Activated CD8-positive, alpha-beta T cell treated with anti-CD3 and anti-CD28 coated beads, Interleukin-2, amount 10 ng/mL, durations not matched to agents 7 days and 5 days (primary cell): Measurements from ENCODE around the gene PLPPR3. TPM values are rescaled to one million over a fixed set of nuclear protein-coding genes. Genes with fewer than 3 reads are reported as not detected.
"Not testable (repeated sequence)": the region's sequence is repeated elsewhere in the genome, so short reads cannot be mapped to it uniquely, and the experiment has no call there.

ENCODE experiments used
- ATAC-seq: fragments of 150-1000 bp; cut with Tn5 transposase; one replicate; pipeline ENCODE4 v1.10.0; 2021; ENCODE audit warnings: moderate library complexity
- CTCF ChIA-PET: fragments of 350-600 bp; sonication (Branson Sonifier 250); formaldehyde crosslinking; loops from one replicate; lab custom pipeline; 2021; ENCODE audit warnings: antibody characterized with exemption; lab: Charles Lee
- POLR2A ChIA-PET: fragments of 350-600 bp; sonication (Branson Sonifier 250); formaldehyde crosslinking; loops from one replicate; lab custom pipeline; 2021; ENCODE audit warnings: antibody characterized with exemption; lab: Charles Lee
- DNase-seq: peaks from one replicate; pipeline ENCODE4 v3.0.0-alpha.2; 2020
- H3K27ac Mint-ChIP-seq: one replicate; pipeline ENCODE4 v1.8.0; 2021; ENCODE audit warnings: mild to moderate bottlenecking, mixed read lengths
- H3K27me3 Mint-ChIP-seq: one replicate; pipeline ENCODE4 v1.8.0; 2021; ENCODE audit warnings: low read depth, mixed read lengths
- H3K36me3 Mint-ChIP-seq: one replicate; pipeline ENCODE4 v1.8.0; 2021; ENCODE audit warnings: low read depth, mixed read lengths
- H3K4me1 Mint-ChIP-seq: one replicate; pipeline ENCODE4 v1.8.0; 2021; ENCODE audit warnings: low read depth, mixed read lengths
- H3K4me3 Mint-ChIP-seq: one replicate; pipeline ENCODE4 v1.8.0; 2021; ENCODE audit warnings: mild to moderate bottlenecking, mixed read lengths
- H3K9me3 Mint-ChIP-seq: one replicate; pipeline ENCODE4 v1.8.0; 2022; ENCODE audit warnings: mixed read lengths; ENCODE audit not compliant: insufficient read depth
- total RNA-seq, 2 experiments: library from RNA; stranded (reverse); gene quantifications; one replicate each; pipeline ENCODE4 v1.2.3, GENCODE V29; 2021

The PLPPR3 gene
- total RNA-seq, 2 experiments from 2014 or later, result not detected

DNA sequence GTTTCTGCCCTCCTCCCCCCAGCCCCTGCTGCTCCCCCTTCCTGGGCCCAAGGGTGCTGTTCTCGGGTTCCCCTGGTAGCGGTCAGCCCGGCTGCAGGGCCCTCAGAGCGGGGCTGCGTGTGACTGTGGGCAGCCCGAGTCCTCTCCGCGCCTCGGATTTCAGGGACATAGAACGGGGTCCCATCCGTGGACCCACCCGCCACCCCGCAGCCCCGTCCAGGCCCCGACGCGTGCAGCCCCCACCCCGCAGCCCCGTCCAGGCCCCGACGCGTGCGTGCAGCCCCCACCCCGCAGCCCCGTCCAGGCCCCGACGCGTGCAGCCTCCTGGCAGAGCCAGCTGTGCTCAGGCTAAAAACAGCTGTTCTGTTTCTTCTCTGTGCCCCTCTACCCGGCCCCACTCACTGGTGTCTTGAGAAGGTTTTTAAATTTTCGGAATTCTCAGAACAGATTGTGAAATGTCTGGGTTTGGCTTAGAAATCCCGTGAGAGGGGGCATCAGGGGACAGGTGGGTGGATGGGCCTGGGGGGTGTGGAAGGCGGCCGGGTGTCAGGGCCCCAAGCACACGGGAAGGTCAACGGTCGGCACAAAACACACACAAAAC lies 13.6 kb upstream of the PLPPR3 start:
- Mint-ChIP-seq H3K36me3 (no peaks in the 10 kb centered on the region), H3K4me1 (no peaks in the 10 kb centered on the region), H3K27me3 (peaks cover 3% of the 10 kb centered on the region), H3K4me3 (no peak overlapping the region), H3K27ac (no peak overlapping the region), H3K9me3 (no peaks in the 10 kb centered on the region)
- ChIA-PET POLR2A (no interaction called here), CTCF (no interaction called here)
- no peak for ATAC-seq
- DNase-seq, result no peak

DNA sequence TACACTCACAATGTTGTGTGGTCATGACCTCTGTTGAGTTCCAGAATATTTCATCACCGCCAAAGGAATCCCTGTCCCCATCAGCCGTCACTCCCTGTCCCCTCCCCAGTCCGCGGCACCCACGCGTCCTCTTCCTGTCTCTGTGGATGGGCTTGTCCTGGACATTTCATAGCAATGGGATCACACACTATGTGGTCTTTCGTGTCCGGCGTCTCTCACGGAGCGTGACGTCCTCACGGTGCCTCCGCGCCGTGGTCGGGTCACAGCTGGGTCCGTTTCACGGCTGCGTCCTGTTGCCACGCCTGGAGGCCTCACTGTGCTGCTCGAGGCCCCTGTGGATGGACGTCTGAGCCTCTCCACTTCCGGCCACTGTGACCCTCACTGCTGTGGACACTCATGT lies 12.5 kb upstream of the PLPPR3 start:
- H3K27ac Mint-ChIP-seq, result no peak overlapping the region
- no peaks in the 10 kb centered on the region for H3K36me3 Mint-ChIP-seq
- no peaks in the 10 kb centered on the region for H3K9me3 Mint-ChIP-seq
- CTCF ChIA-PET, result no interaction called here
- no peak overlapping the region for H3K4me3 Mint-ChIP-seq
- peaks cover 3% of the 10 kb centered on the region for H3K27me3 Mint-ChIP-seq
- POLR2A ChIA-PET, result no interaction called here
- no peak for ATAC-seq
- H3K4me1 Mint-ChIP-seq, result no peaks in the 10 kb centered on the region
- DNase-seq, result no peak

DNA sequence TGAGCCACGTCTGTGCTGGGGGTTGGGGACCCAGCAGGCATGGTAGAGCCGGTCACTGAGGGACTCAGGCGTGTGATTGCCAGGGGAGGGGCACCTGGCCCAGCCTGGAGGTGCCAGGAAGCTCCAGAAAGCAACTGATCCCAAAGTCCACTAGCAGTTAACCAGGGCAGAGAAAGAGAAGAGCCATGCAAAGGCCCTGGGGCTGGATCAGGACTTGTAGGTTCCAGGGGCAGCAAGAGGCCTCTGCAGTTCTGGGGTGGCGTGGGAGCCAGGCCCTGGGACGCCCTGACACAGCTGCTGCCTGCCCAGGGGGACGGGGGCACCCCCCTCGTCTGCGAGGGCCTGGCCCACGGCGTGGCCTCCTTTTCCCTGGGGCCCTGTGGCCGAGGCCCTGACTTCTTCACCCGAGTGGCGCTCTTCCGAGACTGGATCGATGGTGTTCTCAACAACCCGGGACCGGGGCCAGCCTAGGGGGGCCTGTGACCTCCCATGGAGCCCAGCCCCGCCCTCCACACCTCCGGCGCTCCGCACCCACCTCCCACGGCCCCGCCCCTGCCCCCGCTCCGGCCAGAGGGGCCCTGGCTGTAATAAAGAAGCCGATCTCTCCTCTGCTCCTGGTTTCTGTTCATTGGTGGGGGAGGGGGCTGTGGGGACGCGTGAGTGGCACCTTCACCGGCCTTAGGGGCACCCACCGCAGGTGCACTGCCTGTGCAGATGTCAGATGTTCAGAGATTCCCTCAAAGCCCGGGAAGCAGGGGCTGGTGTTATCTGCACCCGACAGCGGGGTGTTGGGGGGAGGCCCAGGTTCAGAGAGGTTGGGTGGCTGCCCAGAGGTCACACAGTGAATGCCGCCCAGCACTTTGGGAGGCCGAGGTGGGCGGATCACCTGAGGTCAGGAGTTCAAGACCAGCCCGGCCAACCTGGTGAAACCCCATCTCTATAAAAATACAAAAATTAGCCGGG lies 9.9 kb upstream of the PLPPR3 start:
- no peak for ATAC-seq

GRCh38 chr19:829129-829758 lies 7.5 kb upstream of the PLPPR3 start:
- POLR2A ChIA-PET, result no interaction called here
- no peak for DNase-seq
- Mint-ChIP-seq H3K4me3 (no peak overlapping the region), H3K27me3 (no peaks in the 10 kb centered on the region), H3K36me3 (no peaks in the 10 kb centered on the region), H3K27ac (no peak overlapping the region), H3K9me3 (no peaks in the 10 kb centered on the region), H3K4me1 (no peaks in the 10 kb centered on the region)
- no peak for ATAC-seq
- CTCF ChIA-PET, result no interaction called here

More for the DNA sequence above, 9.9 kb upstream of the PLPPR3 start:
- Mint-ChIP-seq H3K27me3 (peaks cover 3% of the 10 kb centered on the region), H3K27ac (no peak overlapping the region), H3K36me3 (no peaks in the 10 kb centered on the region), H3K9me3 (no peaks in the 10 kb centered on the region), H3K4me1 (no peaks in the 10 kb centered on the region), H3K4me3 (no peak overlapping the region)
- CTCF ChIA-PET, result no interaction called here
- DNase-seq, result no peak
- POLR2A ChIA-PET, result no interaction called here

DNA sequence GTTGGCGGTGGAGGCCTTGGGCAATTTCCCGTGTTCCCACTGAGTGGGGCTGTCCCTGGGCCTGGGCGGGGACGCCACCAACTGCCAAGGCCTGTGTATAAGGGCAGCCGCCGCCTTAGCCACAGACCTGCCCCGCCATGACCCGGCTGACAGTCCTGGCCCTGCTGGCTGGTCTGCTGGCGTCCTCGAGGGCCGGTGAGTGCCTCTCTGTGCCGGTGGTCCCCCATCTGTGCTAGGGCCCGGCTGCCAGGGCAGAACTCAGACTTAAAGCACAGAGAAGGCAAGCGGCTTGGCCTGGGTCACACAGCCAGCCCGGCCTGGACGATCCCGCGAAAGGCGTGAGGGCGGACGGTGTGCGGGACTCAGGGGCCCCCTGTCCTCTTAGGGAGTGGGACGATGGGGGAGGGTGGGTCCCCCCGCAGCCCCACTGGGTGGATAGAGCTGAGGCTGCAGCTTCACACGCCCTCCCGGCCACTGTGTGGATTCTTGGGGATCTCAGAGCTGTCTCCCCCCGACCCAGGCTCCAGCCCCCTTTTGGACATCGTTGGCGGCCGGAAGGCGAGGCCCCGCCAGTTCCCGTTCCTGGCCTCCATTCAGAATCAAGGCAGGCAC lies 6.1 kb upstream of the PLPPR3 start, which contains the start of gene AZU1:
AZU1 (plus strand) TSS at position 128 of the 612 bp plus-strand sequence; CDS start at position 138, 10 bp downstream.
- no peak within 1 kb of the TSS for H3K27ac Mint-ChIP-seq
- no peaks in the 10 kb centered on the region for H3K36me3 Mint-ChIP-seq
- POLR2A ChIA-PET, result no interaction called here
- DNase-seq (no peak), ATAC-seq (no peak)
- H3K4me3 Mint-ChIP-seq, result no peak within 1 kb of the TSS
- no peaks in the 10 kb centered on the region for H3K4me1 Mint-ChIP-seq
- CTCF ChIA-PET, result no interaction called here
- peaks cover 6% of the 10 kb centered on the region for H3K27me3 Mint-ChIP-seq
- no peaks in the 10 kb centered on the region for H3K9me3 Mint-ChIP-seq

GRCh38 chr19:827314-827709 lies 5.6 kb upstream of the PLPPR3 start:
- DNase-seq (no peak), ATAC-seq (no peak)
- Mint-ChIP-seq H3K4me1 (no peaks in the 10 kb centered on the region), H3K4me3 (no peak overlapping the region), H3K9me3 (no peaks in the 10 kb centered on the region), H3K27me3 (peaks cover 9% of the 10 kb centered on the region), H3K27ac (no peak overlapping the region), H3K36me3 (no peaks in the 10 kb centered on the region)
- ChIA-PET POLR2A (no interaction called here), CTCF (no interaction called here)

DNA sequence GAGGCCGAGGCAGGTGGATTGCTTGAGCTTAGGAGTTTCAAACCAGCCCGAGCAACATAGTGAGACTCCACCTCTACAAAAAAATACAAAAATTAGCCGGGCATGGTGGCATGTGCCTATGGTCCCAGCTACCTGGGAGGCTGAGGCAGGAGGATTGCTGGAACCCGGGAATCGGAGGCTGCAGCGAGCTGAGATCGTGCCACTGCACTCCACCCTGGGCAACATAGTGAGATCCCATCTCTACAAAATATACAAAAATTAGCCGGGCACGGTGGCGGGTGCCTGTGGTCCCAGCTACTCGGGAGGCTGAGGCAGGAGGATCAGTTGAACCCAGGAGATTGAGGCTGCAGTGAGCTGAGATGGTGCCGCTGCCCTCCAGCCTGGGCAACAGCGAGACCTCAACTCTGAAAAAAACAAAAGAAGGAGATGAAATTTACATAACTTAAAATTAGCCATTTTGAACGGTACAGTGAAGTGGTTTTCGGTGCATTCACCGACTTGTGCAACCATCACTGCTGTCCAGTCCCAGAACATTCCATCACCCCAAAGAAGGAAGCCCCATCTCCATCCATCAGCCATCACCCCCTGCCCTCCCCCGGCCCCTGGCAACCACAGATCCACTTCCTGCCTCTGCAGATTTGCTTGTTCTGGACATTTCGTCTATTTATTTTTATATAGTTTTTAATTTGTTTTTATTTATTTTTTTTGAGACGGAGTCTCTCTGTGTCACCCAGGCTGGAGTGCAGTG lies 4.3 kb upstream of the PLPPR3 start:
- peaks cover 9% of the 10 kb centered on the region for H3K27me3 Mint-ChIP-seq
- H3K4me1 Mint-ChIP-seq, result no peaks in the 10 kb centered on the region
- ChIA-PET POLR2A (no interaction called here), CTCF (no interaction called here)
- no peak overlapping the region for H3K4me3 Mint-ChIP-seq
- DNase-seq, result no peak
- ATAC-seq, result no peak
- H3K36me3 Mint-ChIP-seq, result no peaks in the 10 kb centered on the region
- no peak overlapping the region for H3K27ac Mint-ChIP-seq
- no peaks in the 10 kb centered on the region for H3K9me3 Mint-ChIP-seq

- Mint-ChIP-seq H3K27me3 (peaks cover 11% of the 10 kb centered on the region), H3K4me3 (no peak overlapping the region), H3K36me3 (no peaks in the 10 kb centered on the region), H3K27ac (no peak overlapping the region), H3K9me3 (no peaks in the 10 kb centered on the region), H3K4me1 (no peaks in the 10 kb centered on the region)
- ATAC-seq, result no peak
- POLR2A ChIA-PET, result no interaction called here
- DNase-seq, result no peak
- CTCF ChIA-PET, result interaction anchor here (0.5 kb wide), 1 partner anchor 127 kb away, joined by 3 read pairs; no protein-coding TSS in a partner anchor
Observed at GRCh38 chr19:824885-825284, 3.1 kb upstream of the PLPPR3 start.

GRCh38 chr19:823565-824121 lies 1.9 kb upstream of the PLPPR3 start:
- POLR2A ChIA-PET, result no interaction called here
- H3K4me1 Mint-ChIP-seq, result no peaks in the 10 kb centered on the region
- no peak for ATAC-seq
- H3K27me3 Mint-ChIP-seq, result peaks cover 11% of the 10 kb centered on the region
- no peaks in the 10 kb centered on the region for H3K36me3 Mint-ChIP-seq
- H3K27ac Mint-ChIP-seq, result no peak overlapping the region
- H3K4me3 Mint-ChIP-seq, result no peak overlapping the region
- H3K9me3 Mint-ChIP-seq, result no peaks in the 10 kb centered on the region
- DNase-seq, result no peak
- CTCF ChIA-PET, result interaction anchor here (0.6 kb wide), 1 partner anchor 83 kb away, joined by 4 read pairs; no protein-coding TSS in a partner anchor

DNA sequence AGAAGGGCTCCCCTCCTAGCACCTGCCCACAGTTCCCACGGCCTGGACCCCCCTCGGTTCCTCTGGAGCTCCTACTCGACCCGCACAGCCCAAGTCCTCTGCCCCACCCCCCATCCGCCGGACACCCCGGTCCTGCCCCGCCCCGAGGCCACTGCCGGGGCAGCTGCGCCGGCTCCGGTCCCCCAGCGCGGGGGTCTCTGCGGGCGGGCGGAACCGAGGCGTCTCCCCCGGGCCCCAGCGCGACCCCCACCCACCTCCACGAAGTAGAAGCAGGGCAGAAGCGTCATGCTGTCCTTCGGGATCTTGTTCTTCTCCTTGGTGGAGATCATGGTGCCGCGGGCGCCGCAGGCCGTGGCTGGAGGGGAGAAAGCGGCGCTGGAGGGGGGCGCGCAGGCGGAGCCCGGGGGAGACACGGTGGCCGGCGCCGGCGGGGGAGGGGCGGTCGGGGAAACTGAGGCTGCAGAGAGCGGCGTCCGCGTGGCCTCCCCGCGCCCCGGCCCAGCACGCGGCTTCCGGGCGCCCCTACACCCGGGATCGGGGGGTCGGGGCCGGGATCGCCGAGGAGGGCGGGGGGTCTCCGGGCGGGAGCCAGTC lies 427 bp downstream of the PLPPR3 start:
- DNase-seq (no peak), ATAC-seq (no peak)
- Mint-ChIP-seq H3K9me3 (no peaks in the 10 kb centered on the region), H3K27ac (no peak overlapping the region), H3K36me3 (peaks cover 4% of the 10 kb centered on the region), H3K27me3 (peaks cover 11% of the 10 kb centered on the region), H3K4me3 (no peak overlapping the region), H3K4me1 (no peaks in the 10 kb centered on the region)
- ChIA-PET POLR2A (no interaction called here), CTCF (no interaction called here)

GRCh38 chr19:820212-820611 lies 1.5 kb downstream of the PLPPR3 start:
- ATAC-seq, H3K9me3 Mint-ChIP-seq, H3K4me3 Mint-ChIP-seq, CTCF ChIA-PET, H3K27ac Mint-ChIP-seq, DNase-seq, POLR2A ChIA-PET, H3K4me1 Mint-ChIP-seq: not testable (repeated sequence)
- Mint-ChIP-seq H3K36me3 (peaks cover 11% of the 10 kb centered on the region), H3K27me3 (peaks cover 11% of the 10 kb centered on the region)
